GM21526 (cell line): ENCODE measurements around the gene OPTN.
"Not testable (repeated sequence)": the region's sequence is repeated elsewhere in the genome, so short reads cannot be mapped to it uniquely, and the experiment has no call there.

Experiments
- ATAC-seq: cut with Tn5 transposase; IDR thresholded peaks from one replicate; pipeline ENCODE4 v1.9.1; 2021; ENCODE audit warnings: moderate library complexity; ENCODE audit not compliant: unreplicated experiment, low FRiP score

The OPTN gene

GRCh38 chr10:13117841-13118783 is 18.1 kb downstream of the OPTN start:
- ATAC-seq, result no peak

GRCh38 chr10:13118784-13119410 is 18.9 kb downstream of the OPTN start:
- no peak for ATAC-seq

GRCh38 chr10:13120786-13121499 is 21.0 kb downstream of the OPTN start:
- ATAC-seq, result no peak

DNA sequence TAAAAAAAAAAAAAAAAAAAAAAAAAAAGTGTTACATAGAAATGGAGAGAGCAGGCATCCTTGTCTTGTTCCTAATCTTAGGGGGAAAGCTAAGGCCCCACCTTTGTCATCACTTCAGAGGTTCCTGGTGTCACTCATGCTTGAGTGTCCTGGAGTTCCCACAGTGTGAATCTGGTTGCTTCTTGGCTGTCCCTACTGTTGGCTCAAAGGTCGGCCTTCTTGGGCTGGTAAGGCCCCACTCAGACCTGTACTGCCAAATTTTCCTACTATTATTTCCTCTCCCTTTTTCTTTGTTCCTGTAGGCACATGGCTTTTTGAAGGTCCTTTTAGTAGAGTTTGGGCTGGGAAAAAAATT is 21.5 kb downstream of the OPTN start:
- no peak for ATAC-seq

DNA sequence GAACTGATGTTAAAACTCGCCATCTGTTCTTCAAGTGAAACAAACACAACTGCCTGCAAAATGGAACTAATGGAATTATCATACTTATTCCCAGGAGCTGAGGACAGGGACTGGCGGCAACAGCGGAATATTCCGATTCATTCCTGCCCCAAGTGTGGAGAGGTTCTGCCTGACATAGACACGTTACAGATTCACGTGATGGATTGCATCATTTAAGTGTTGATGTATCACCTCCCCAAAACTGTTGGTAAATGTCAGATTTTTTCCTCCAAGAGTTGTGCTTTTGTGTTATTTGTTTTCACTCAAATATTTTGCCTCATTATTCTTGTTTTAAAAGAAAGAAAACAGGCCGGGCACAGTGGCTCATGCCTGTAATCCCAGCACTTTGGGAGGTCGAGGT is 36.7 kb downstream of the OPTN start:
- no peak for ATAC-seq

DNA sequence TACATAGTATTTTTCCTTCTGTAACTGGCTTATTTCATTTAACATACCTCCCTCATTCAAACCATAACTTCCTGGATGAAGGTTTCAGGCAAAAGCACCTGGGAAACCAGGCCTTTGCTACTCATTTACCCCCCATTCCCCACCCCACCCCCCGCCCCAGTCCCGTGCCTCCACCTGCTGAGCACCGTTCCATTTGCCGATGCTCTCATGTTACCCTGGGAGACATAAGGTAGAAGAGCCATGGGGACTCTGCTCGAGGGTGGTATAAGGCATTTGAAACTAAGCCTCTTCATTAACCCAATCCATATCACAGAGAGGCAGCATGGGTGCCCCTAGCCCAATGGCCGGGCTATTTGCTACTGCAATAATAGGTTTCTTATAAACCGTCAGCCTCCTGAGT is 39.2 kb downstream of the OPTN start:
- no peak for ATAC-seq

- ATAC-seq, result no peak
These were observed 39.7 kb downstream of the OPTN start for GRCh38 chr10:13139676-13140075.

DNA sequence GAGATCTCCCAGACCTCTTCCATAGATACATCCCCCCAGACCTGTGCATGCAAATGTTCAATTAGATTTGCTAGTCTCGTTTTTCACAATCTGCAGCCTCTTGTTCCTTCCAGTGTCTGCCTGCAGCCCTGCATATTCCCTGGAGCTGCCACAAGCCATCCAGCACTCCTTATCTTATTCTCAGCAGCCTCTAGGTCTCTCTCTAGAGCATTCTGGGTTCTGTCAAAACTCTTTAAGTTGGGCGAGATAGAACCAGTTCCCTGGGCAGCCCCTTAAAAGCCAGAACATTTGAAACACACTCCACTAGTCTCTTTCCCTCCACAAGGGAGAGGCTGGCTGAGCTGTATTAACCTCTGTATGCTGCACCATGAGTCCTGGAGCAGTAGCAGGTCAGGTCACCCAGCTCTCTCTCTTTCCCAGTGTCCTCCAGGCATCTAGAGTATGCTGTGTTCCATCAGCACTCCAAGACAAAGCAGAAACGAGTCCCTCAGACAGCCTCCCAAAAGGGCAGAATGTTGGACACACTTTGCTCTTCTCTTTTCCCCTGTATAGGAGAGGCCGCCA is 40.7 kb downstream of the OPTN start:
- no peak for ATAC-seq

DNA sequence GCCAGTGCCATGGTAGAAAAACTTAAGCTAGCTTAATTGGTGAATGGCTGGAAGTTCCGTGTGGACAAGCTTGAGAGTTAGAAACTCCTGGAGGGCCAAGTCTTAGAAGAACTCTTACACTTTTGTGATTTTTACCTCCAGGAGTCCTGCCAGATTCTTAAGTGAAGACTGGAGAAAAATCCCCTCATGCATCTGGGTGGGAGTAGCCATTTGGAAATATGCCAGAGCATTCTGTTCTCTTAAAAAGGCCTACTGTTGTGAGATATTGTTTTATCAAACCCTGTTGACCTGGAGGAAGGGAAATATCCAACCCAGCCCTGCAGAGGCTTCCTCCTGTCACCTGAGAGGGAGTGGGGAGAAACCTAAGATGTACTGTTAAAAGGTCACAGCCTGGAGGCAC is 43.8 kb downstream of the OPTN start:
- no peak for ATAC-seq

DNA sequence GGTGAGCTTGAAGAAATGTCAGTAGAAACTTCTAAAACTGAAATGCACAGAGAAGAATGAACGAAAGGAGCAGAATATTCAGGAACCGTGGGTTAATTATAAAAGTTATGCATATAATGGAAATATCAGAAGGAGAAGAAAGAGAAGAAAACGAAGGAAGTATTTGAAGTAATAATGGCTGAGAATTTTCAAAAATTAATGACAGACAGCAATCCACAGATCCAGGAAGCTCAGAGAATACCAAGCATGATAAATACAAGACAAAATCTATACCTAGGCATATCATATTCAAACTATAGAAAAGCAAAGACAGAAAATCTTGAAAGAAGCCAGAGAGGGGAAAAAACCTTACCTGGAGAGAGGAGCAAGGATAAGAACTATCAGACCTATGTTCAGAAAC is 44.9 kb downstream of the OPTN start:
- no peak for ATAC-seq

- ATAC-seq, result no peak
These were observed 46.4 kb downstream of the OPTN start for GRCh38 chr10:13146379-13146778.

DNA sequence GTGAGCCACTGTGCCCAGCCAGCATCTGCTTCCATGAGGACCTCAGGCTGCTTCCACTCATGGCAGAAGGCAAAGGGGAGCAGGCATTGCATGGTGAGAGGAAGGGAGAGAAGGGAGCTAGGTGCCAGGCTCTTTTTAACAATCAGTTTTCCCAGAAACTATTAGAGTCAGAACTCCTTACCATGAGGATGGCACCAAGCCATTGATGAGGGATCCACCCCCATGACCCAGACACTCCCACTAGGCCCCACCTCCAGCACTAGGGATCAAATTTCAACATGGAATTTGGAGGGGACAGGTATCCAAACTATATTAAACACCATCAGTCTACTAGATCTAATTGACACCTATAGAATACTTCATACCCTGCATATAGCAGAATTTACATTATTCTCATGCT is 47.2 kb downstream of the OPTN start:
- no peak for ATAC-seq

DNA sequence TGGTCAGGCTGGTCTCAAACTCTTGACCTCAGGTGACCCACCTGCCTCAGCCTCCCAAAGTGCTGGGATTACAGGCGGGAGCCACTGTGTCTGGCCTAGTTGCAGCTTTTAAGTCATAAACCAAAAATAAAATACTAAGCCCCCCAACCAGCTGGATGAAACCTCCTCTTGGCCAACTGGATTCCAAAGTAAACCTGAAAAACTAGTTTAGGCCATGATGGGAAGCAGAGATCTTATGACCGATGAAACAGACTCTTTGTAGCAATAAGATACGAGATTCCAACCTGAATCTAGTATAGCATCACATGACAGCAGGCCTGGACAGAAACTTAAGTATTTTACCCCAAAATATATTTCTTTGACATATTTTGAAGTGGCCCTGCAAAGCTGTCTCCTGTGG is 52.3 kb downstream of the OPTN start:
- no peak for ATAC-seq

DNA sequence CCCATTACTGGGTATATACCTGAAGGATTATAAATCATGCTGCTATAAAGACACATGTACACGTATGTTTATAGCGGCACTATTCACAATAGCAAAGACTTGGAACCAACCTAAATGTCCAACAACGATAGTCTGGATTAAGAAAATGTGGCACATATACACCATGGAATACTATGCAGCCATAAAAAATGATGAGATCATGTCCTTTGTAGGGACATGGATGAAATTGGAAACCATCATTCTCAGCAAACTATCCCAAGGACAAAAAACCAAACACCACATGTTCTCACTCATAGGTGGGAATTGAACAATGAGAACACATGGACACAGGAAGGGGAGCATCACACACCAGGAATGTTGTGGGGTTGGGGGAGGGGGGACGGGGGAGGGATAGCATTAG is 55.9 kb downstream of the OPTN start:
- ATAC-seq, result not testable (repeated sequence)

- ATAC-seq, result no peak
These were observed 58.4 kb downstream of the OPTN start for GRCh38 chr10:13158401-13158800.

- peak; percentile 100 for ATAC-seq
These were observed 61.2 kb downstream of the OPTN start, which contains the start of gene MCM10 for GRCh38 chr10:13160934-13161856. Gene MCM10, plus strand, starts transcription at chr10:13161558. Its CDS starts 2,645 bp downstream, at chr10:13164203.

GRCh38 chr10:13161857-13162271 is 61.9 kb downstream of the OPTN start:
- no peak for ATAC-seq

GRCh38 chr10:13163859-13164258 is 63.9 kb downstream of the OPTN start:
- no peak for ATAC-seq

GRCh38 chr10:13165177-13165576 is 65.2 kb downstream of the OPTN start:
- no peak for ATAC-seq

DNA sequence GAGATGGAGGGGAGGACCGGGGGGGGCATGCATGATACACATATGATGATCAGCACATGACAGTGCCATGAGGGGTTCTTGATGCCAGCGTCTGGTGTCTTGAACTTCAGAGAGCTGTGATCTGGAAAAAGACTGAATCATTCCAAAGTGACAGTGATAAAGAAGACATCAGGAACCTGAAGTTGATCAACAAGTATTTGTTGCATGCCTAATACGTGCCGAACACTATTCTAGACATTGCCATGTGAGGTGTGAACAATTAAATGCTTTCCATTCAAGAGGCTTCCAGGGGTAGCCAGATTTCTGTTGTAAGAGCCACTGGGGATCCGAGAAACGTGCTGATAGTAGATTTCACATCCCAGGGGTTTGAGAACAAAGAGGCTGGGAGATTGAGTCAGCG is 67.6 kb downstream of the OPTN start:
- ATAC-seq, result no peak
